Hepatocyte (in vitro differentiated cells): Measurements from ENCODE around the gene CHORDC1. TPM values are rescaled to one million over a fixed set of nuclear protein-coding genes. Genes with fewer than 3 reads are reported as not detected.

ENCODE experiments used
- DNase-seq: peaks from one replicate; pipeline ENCODE4 v3.0.0-alpha.2; 2016; ENCODE audit warnings: low spot score
- H2AFZ ChIP-seq: fragments of 200-600 bp; sonication (generic); 2 replicates; pipeline ENCODE4 v1.6.0; 2016; ENCODE audit warnings: antibody characterized with exemption, mild to moderate bottlenecking
- H3K27ac ChIP-seq: fragments of 200-600 bp; sonication (generic); 2 replicates; pipeline ENCODE4 v1.5.1; 2016; ENCODE audit warnings: mild to moderate bottlenecking
- H3K27me3 ChIP-seq: fragments of 200-600 bp; sonication (generic); 2 replicates; pipeline ENCODE4 v1.6.1; 2016
- H3K36me3 ChIP-seq: fragments of 200-600 bp; sonication (generic); replicated peaks from 2 replicates; pipeline ENCODE4 v1.5.1; 2016; ENCODE audit warnings: low read depth; ENCODE audit not compliant: insufficient read depth
- H3K4me1 ChIP-seq: fragments of 200-600 bp; sonication (generic); 2 replicates; pipeline ENCODE4 v1.5.1; 2016; ENCODE audit warnings: mild to moderate bottlenecking, moderate library complexity; ENCODE audit not compliant: insufficient read depth
- H3K4me2 ChIP-seq: fragments of 200-600 bp; sonication (generic); 2 replicates; pipeline ENCODE4 v1.6.0; 2016
- H3K4me3 ChIP-seq: fragments of 200-600 bp; sonication (generic); 2 replicates; pipeline ENCODE4 v1.5.1; 2016; ENCODE audit warnings: mild to moderate bottlenecking
- H3K79me2 ChIP-seq: fragments of 200-600 bp; sonication (generic); 2 replicates; pipeline ENCODE4 v1.6.0; 2017; ENCODE audit warnings: mild to moderate bottlenecking
- H3K9me2 ChIP-seq: fragments of 200-600 bp; sonication (generic); replicated peaks from 2 replicates; pipeline ENCODE4 v1.6.0; 2017; ENCODE audit warnings: mild to moderate bottlenecking; ENCODE audit not compliant: insufficient read depth
- H3K9me3 ChIP-seq: fragments of 200-600 bp; sonication (generic); 2 replicates; pipeline ENCODE4 v1.5.1; 2016; ENCODE audit warnings: low read depth, mild to moderate bottlenecking
- H4K20me1 ChIP-seq: fragments of 200-600 bp; sonication (generic); 2 replicates; pipeline ENCODE4 v1.6.0; 2016; ENCODE audit warnings: mild to moderate bottlenecking; ENCODE audit not compliant: insufficient read depth, poor library complexity, severe bottlenecking
- CTCF ChIP-seq: fragments of 200-600 bp; sonication (generic); IDR thresholded peaks from 2 replicates; pipeline ENCODE4 v1.5.1; 2016; ENCODE audit warnings: antibody characterized with exemption, mild to moderate bottlenecking; ENCODE audit not compliant: poor library complexity
- EZH2 ChIP-seq: fragments of 200-600 bp; sonication (generic); IDR thresholded peaks from 2 replicates; pipeline ENCODE4 v1.6.1; 2016; ENCODE audit warnings: antibody characterized with exemption, mild to moderate bottlenecking, borderline replicate concordance
- EZH2phosphoT487 ChIP-seq: fragments of 200-600 bp; sonication (generic); IDR thresholded peaks from one replicate; pipeline ENCODE4 v1.6.1; 2018; ENCODE audit warnings: antibody characterized with exemption, mild to moderate bottlenecking, low read depth, moderate library complexity; ENCODE audit not compliant: unreplicated experiment, severe bottlenecking
- WGBS: methylation state at CpG from one replicate; pipeline ENCODE4 v1.1.6; 2016; ENCODE audit warnings: low lambda C conversion rate; ENCODE audit errors: missing lambda C conversion rate; 5-methylcytosine and 5-hydroxymethylcytosine counted together
- polyA plus RNA-seq: library from polyadenylated mRNA; unstranded; fragments of >200 nt; fragmentation: Nextera tagmentation; extraction: Ambion mirVana; gene quantifications from 2 replicates; pipeline ENCODE4 v1.2.1, GENCODE V29; 2016
- total RNA-seq: library from RNA; depleted of rRNA; stranded (reverse); fragments of >200 nt; gene quantifications from 2 replicates; pipeline ENCODE4 v1.2.3, GENCODE V29; 2014

CHORDC1 gene
- total and polyA plus RNA-seq, 2 experiments from 2014 or later = 35.9 to 46.6 TPM

- Histone ChIP-seq H3K4me1 (no peaks in the 10 kb centered on the region), H3K27ac (no peak overlapping the region), H3K27me3 (no peaks in the 10 kb centered on the region), H3K4me3 (no peak overlapping the region), H3K36me3 (no peaks in the 10 kb centered on the region), H3K79me2 (no peaks in the 10 kb centered on the region), H3K4me2 (no peak overlapping the region), H3K9me3 (no peaks in the 10 kb centered on the region), H4K20me1 (no peaks in the 10 kb centered on the region), H2AFZ (no peak overlapping the region), H3K9me2 (no peaks in the 10 kb centered on the region)
- TF ChIP-seq EZH2 = no peak
- TF ChIP-seq EZH2phosphoT487 = no peak
- no peak for TF ChIP-seq CTCF
- 88% methylated on average over 8 of the region's 8 CpGs for WGBS
- DNase-seq = no peak
Observed at GRCh38 chr11:90250970-90251369, 28.1 kb upstream of the CHORDC1 start.

- no peak overlapping the region for H3K4me3 ChIP-seq
- no peaks in the 10 kb centered on the region for H3K9me3 ChIP-seq
- H3K79me2 ChIP-seq = no peaks in the 10 kb centered on the region
- TF ChIP-seq EZH2 (no peak), CTCF (no peak), EZH2phosphoT487 (no peak)
- no peaks in the 10 kb centered on the region for H4K20me1 ChIP-seq
- 85% methylated on average over 1 of the region's 1 CpG for WGBS
- H3K27me3 ChIP-seq = no peaks in the 10 kb centered on the region
- H3K4me2 ChIP-seq = no peak overlapping the region
- H3K36me3 ChIP-seq = no peaks in the 10 kb centered on the region
- H3K9me2 ChIP-seq = no peaks in the 10 kb centered on the region
- no peak overlapping the region for H3K27ac ChIP-seq
- H3K4me1 ChIP-seq = no peaks in the 10 kb centered on the region
- H2AFZ ChIP-seq = no peak overlapping the region
- no peak for DNase-seq
Observed at GRCh38 chr11:90246468-90246867, 23.6 kb upstream of the CHORDC1 start.

GRCh38 chr11:90243534-90243933 lies 20.7 kb upstream of the CHORDC1 start:
- WGBS = 91% methylated on average over 1 of the region's 1 CpG
- Histone ChIP-seq H3K9me3 (no peaks in the 10 kb centered on the region), H3K36me3 (no peaks in the 10 kb centered on the region), H3K27me3 (no peaks in the 10 kb centered on the region), H3K9me2 (no peaks in the 10 kb centered on the region), H3K4me1 (no peaks in the 10 kb centered on the region), H3K27ac (no peak overlapping the region), H3K4me3 (no peak overlapping the region), H3K79me2 (no peaks in the 10 kb centered on the region), H3K4me2 (no peak overlapping the region), H2AFZ (no peak overlapping the region), H4K20me1 (no peaks in the 10 kb centered on the region)
- no peak for DNase-seq
- TF ChIP-seq CTCF (no peak), EZH2 (no peak), EZH2phosphoT487 (no peak)
